Subcutaneous abdominal adipose tissue (tissue), 5 donors: ENCODE results near the gene PIK3CD.
"Not testable (repeated sequence)": the region's sequence is repeated elsewhere in the genome, so short reads cannot be mapped to it uniquely, and the experiment has no call there.

ENCODE experiments used
- H3K27ac ChIP-seq: one replicate; pipeline ENCODE4 v1.7.0; 2013; ENCODE audit warnings: low read depth, mild to moderate bottlenecking, inconsistent platforms, low read length, moderate library complexity
- H3K27me3 ChIP-seq, 5 donors: one replicate each; pipeline ENCODE4 v1.7.0; 2013; ENCODE audit warnings: low read length in 5 of 5, inconsistent platforms in 1 of 5; ENCODE audit not compliant: control insufficient read depth in 5 of 5, insufficient read depth in 4 of 5
- H3K36me3 ChIP-seq, 5 donors: one replicate each; pipeline ENCODE4 v1.7.0; 2013; ENCODE audit warnings: low read length in 5 of 5; ENCODE audit not compliant: control insufficient read depth in 5 of 5, insufficient read depth in 5 of 5
- H3K4me1 ChIP-seq, 5 donors: one replicate each; pipeline ENCODE4 v1.7.0; 2013; ENCODE audit warnings: low read length in 5 of 5, mild to moderate bottlenecking in 3 of 5, moderate library complexity in 1 of 5; ENCODE audit not compliant: control insufficient read depth in 5 of 5, insufficient read depth in 5 of 5
- H3K4me3 ChIP-seq, 5 donors: one replicate each; pipeline ENCODE4 v1.7.0; 2013; ENCODE audit warnings: low read length in 5 of 5, low read depth in 1 of 5
- H3K9ac ChIP-seq, 5 donors: one replicate each; pipeline ENCODE4 v1.7.0; 2013; ENCODE audit warnings: low read length in 5 of 5, mild to moderate bottlenecking in 4 of 5, moderate library complexity in 3 of 5
- H3K9me3 ChIP-seq, 5 donors: one replicate each; pipeline ENCODE4 v1.7.0; 2013; ENCODE audit warnings: low read length in 5 of 5; ENCODE audit not compliant: control insufficient read depth in 5 of 5
- donor health status: healthy.
- donor health status: healthy.
- donor health status: healthy.
- donor health status: healthy.
- donor health status: healthy.

The PIK3CD gene

DNA sequence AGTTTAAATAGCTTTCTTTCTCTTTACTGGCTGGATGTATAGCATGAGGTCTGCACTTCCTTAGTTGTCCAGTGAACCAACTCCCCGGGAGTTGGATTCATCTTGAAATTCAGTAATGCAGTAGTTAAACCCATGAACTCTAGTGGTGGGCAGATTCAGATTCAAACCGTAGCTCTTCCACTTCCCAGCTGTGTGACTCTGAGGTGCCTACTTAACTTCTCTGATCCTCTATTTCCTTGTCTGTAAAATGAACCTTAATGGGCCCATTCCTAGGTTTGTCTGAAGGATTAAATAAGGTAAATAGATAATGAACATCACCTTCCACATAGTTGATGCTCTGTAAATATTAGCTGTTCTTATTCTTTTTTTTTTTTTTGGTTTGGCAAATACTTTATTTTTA is 16.5 kb downstream of the PIK3CD start:
- no peak overlapping the region for H3K4me3 ChIP-seq
- H3K36me3 ChIP-seq, result no peaks in the 10 kb centered on the region

DNA sequence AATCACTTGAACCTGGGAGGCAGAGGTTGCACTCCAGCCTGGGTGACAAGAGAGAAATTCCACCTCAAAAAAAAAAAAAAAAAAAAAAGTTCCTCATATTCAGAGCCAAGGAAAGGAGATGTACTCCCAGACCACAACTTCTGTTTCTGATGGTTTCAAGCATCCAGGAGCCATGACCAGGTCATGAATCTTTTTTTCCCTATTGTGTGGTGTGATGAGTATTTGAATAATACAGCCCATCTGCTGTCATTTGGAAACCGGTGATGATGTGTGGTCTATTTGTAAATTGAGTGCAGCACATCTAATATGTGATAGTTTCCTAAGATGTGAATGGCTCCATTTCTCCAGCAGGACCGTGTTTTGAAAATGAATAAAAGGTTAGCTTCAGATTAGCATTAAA is 18.6 kb downstream of the PIK3CD start:
- Histone ChIP-seq H3K27me3 (peaks cover 0 to 3% (median 0%) of the 10 kb centered on the region in 5 donors), H3K36me3 (peaks cover 0 to 3% (median 0%) of the 10 kb centered on the region in 5 donors), H3K4me3 (no peak overlapping the region), H3K4me1 (no peaks in the 10 kb centered on the region), H3K9ac (no peak overlapping the region), H3K9me3 (no peaks in the 10 kb centered on the region), H3K27ac (no peak overlapping the region)

More for the DNA sequence above, 16.5 kb downstream of the PIK3CD start:
- no peaks in the 10 kb centered on the region for H3K4me1 ChIP-seq
- H3K9me3 ChIP-seq, result no peaks in the 10 kb centered on the region
- H3K9ac ChIP-seq, result no peak overlapping the region
- no peak overlapping the region for H3K27ac ChIP-seq
- H3K27me3 ChIP-seq, result peaks cover 0 to 3% (median 2%) of the 10 kb centered on the region in 5 donors

DNA sequence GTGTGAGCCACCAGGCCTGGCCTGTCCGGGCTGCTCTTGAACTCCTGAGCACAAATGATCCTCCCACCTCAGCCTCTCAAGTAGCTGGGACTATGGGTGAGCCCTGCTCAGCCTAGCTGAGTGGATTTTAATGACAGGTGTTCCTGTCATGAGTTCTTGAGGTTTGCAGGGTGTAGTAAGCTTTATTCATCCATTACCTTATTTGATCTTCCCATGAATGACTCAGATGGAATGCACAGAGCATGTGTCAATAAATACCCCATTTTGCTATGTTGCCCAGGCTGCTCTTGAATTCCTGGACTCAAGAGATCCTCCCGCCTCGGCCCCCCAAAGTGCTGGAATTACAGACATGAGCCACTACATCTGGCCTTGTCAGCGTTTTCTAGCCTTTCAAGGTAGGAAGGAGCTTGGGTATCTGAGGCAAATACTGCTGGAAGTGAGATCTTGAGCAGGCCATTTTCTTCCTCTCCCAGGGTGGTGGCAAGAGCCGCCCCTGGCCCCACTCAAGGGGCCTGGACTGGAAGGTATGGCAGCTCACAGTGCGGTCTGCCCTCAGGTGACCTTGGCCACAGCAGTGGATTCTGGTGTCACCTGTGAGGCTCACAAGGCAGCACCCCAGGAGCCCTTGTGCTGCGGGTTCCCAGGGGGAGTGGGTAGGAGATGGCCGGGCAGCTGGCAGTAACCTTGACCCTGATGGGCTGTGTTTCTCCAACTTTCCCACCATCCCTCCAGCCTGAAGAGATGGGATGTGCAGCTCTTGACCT is 20.0 kb downstream of the PIK3CD start:
- Histone ChIP-seq H3K27ac (no peak overlapping the region), H3K9ac (no peak overlapping the region), H3K27me3 (peaks cover 0 to 3% (median 0%) of the 10 kb centered on the region in 5 donors), H3K4me3 (no peak overlapping the region), H3K36me3 (peaks cover 0 to 3% (median 0%) of the 10 kb centered on the region in 5 donors), H3K9me3 (no peaks in the 10 kb centered on the region), H3K4me1 (no peaks in the 10 kb centered on the region)

DNA sequence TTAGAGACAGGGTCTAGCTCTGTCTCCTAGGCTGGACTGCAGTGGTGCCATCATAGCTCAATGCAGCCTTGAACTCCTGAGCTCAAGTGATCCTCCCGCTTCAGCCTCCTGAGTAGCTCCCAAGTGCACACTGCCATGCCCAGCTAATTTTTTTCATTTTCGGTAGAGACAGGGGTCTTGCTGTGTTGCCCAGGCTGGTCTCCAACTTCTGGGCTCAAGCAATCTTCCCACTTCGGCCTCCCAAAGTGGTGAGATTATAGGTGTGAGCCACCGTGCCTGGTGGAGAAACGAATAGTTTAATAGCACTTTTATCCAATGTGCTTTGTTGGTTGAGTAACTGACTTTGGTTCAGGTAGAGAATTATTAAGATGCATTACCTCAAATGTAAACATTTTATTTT is 20.9 kb downstream of the PIK3CD start:
- H3K4me1 ChIP-seq, result no peaks in the 10 kb centered on the region
- H3K9me3 ChIP-seq, result no peaks in the 10 kb centered on the region
- peaks cover 0 to 3% (median 0%) of the 10 kb centered on the region in 5 donors for H3K36me3 ChIP-seq
- no peak overlapping the region for H3K27ac ChIP-seq
- peaks cover 0 to 3% (median 0%) of the 10 kb centered on the region in 5 donors for H3K27me3 ChIP-seq
- no peak overlapping the region for H3K9ac ChIP-seq
- H3K4me3 ChIP-seq, result no peak overlapping the region

DNA sequence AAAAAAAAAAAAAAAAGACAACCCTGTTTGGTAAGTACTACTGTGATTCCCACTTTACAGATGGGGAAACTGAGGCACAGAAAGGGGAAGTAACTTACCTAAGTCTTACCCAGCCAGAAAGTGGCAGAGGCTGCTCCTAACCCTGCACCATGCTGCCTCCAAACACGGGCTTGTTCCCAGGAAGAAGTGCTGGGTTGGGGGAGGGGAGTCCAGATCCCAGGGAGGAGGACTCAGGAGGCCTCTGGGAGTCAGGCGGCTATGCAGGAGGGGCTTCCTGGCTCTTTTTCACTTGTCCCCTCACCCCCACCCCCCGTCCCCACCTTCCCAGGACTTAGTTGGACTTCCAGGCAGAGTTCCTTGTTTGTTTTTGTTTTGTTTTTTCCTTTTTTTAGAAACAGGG is 23.9 kb downstream of the PIK3CD start:
- H3K9ac ChIP-seq, result no peak overlapping the region
- no peak overlapping the region for H3K4me3 ChIP-seq
- peaks cover 0 to 3% (median 0%) of the 10 kb centered on the region in 5 donors for H3K36me3 ChIP-seq
- no peaks in the 10 kb centered on the region for H3K9me3 ChIP-seq
- no peaks in the 10 kb centered on the region for H3K27me3 ChIP-seq
- H3K27ac ChIP-seq, result no peak overlapping the region
- H3K4me1 ChIP-seq, result no peaks in the 10 kb centered on the region

DNA sequence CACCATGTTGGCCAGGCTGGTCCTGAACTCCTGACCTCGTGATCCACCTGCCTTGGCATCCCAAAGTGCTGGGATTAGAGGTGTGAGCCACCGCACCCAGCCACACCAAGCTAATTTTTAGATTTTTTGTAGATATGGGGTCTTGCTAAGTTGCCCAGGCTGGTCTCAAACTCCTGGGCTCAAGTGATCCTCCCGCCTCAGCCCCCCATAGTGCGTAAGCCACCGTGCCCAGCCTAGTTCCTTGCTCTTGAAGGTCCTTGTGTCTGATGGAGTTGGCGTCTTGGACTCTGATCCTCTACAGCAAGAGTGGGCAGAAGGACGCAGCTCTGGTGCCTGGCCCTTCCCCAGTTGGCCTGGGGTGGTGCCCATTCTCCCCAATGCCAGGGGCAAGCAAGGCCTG is 24.6 kb downstream of the PIK3CD start:
- H3K36me3 ChIP-seq, H3K27me3 ChIP-seq, H3K9ac ChIP-seq, H3K9me3 ChIP-seq, H3K27ac ChIP-seq, H3K4me1 ChIP-seq, H3K4me3 ChIP-seq: not testable (repeated sequence)

DNA sequence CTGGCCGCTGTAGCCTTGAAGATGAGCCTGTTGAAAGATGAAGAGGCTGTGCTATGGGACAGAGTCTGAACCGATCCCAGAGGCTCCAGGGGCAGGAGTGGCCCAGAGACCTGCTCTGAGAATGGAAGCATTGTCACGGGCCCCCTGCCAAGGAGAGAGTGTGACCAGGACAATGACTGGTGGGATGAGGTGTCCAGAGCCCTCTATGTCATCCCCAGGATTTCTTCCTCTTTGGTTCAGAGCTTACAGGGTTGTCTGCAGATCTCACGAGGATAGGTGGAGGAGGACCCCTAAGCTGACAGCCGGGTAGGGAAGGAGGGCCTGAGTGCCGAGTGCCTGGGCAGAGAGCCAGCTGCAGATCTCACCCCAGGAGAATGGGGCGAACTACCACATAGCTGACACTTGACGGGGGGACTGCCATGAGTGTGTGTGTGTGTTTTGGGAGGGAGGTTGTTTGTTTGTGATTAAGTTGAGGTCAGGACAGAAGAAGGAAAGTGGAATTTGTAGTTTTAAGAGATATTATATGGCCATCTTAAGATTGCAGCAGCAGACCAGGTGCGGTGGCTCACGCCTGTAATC is 25.4 kb downstream of the PIK3CD start:
- Histone ChIP-seq H3K9ac (no peak overlapping the region), H3K4me3 (no peak overlapping the region), H3K27me3 (no peaks in the 10 kb centered on the region), H3K4me1 (no peaks in the 10 kb centered on the region), H3K27ac (no peak overlapping the region), H3K9me3 (no peaks in the 10 kb centered on the region), H3K36me3 (peaks cover 0 to 3% (median 0%) of the 10 kb centered on the region in 5 donors)

DNA sequence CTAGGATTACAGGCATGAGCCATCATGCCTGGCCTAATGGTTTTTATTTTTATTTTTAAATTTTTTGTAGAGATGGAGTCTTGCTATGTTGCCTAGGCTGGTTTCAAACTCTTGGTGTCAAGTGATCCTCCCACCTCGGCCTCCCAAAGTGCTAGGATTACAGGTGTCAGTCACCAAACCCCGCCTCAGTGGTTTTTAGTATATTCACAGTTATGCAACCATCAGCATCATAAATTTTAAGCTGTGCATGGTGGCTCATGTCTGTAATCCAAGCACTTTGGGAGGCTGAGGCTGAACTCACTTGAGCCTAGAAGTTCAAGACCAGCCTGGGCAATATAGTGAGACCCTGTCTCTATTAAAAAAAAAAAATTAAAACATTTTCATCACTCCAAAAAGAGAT is 28.6 kb downstream of the PIK3CD start:
- Histone ChIP-seq H3K4me1 (no peaks in the 10 kb centered on the region), H3K9me3 (no peaks in the 10 kb centered on the region), H3K4me3 (no peak overlapping the region), H3K27me3 (no peaks in the 10 kb centered on the region), H3K27ac (no peak overlapping the region), H3K36me3 (no peaks in the 10 kb centered on the region), H3K9ac (no peak overlapping the region)

DNA sequence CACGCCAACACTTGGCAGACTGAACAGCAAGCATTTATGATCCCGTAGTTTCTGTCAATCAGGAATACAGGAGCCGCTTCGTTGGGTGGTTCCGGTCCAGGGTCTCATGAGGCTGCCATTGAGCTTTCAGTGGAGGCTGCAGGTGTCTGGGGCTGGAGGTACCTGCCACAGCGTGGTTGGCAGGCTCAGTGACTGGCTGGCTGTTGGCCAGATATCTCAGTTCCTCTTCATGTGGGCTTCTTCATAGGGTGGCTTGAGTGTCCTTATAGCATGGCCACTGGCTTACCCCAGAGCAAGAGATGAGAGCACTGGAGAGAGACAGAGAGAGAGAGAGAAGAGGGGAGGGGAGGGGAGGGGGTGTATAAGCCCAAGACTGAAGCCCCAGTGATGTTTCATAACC is 29.3 kb downstream of the PIK3CD start:
- Histone ChIP-seq H3K27ac (no peak overlapping the region), H3K27me3 (no peaks in the 10 kb centered on the region), H3K4me3 (no peak overlapping the region), H3K9me3 (no peaks in the 10 kb centered on the region), H3K36me3 (no peaks in the 10 kb centered on the region), H3K9ac (no peak overlapping the region), H3K4me1 (no peaks in the 10 kb centered on the region)

DNA sequence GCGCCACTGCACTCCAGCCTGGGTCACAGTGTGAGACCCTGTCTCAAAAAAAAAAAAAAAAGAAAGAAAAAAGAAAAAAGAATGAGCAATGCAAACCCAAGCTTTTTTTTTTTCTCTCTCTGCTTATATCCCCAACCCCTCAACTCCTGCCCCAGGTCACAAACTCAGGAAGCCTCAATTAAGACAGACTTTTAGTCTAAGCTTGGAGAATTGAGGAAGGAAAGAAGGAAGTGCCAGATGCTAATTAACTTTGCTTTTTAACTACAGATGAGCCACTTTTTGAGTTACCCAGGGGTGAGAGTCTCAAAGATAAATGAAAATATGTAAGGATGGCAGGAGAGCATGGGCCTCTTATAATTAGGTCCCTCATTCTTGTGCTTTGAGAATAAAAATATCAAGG is 33.3 kb downstream of the PIK3CD start:
- H3K9ac ChIP-seq, result no peak overlapping the region
- peaks cover 4 to 26% (median 25%) of the 10 kb centered on the region in 5 donors for H3K4me1 ChIP-seq

More for the DNA sequence above, 33.3 kb downstream of the PIK3CD start:
- H3K27me3 ChIP-seq, result no peaks in the 10 kb centered on the region
- H3K4me3 ChIP-seq, result no peak overlapping the region
- H3K9me3 ChIP-seq, result no peaks in the 10 kb centered on the region
- no peaks in the 10 kb centered on the region for H3K36me3 ChIP-seq
- H3K27ac ChIP-seq, result no peak overlapping the region
